A204.1 (cell line): ENCODE measurements around the gene TXNDC17.
"Not testable (repeated sequence)": the region's sequence is repeated elsewhere in the genome, so short reads cannot be mapped to it uniquely, and the experiment has no call there.

ENCODE experiments used
- FAIRE-seq: peaks from 2 replicates; lab custom pipeline; 2012; peaks lifted over from hg19 to GRCh38; lab: Jason Lieb, UNC

The TXNDC17 gene

GRCh38 chr17:6661464-6661848 is 20.6 kb downstream of the TXNDC17 start:
- FAIRE-seq: no peak

GRCh38 chr17:6663200-6663599 is 22.3 kb downstream of the TXNDC17 start:
- FAIRE-seq: not testable (repeated sequence)

GRCh38 chr17:6666077-6666521 is 25.2 kb downstream of the TXNDC17 start:
- FAIRE-seq: no peak

DNA sequence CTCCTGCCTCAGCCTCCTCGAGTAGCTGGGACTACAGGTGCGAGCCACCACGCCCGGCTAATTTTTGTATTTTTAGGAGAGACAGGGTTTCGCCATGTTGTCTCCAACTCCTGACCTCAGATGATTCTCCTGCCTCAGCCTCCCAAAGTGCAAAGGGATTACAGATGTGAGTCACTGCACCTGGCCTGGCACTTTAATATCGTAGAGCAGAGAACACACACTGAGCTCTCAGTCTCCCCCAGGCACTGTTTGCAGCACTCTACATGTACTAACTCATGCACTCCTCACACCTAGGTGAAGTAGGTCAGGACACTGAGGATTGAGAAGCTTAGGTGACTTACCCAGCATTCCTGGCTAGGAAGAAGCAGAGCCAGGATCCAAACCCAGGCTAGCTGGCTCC is 25.7 kb downstream of the TXNDC17 start:
- no peak for FAIRE-seq

DNA sequence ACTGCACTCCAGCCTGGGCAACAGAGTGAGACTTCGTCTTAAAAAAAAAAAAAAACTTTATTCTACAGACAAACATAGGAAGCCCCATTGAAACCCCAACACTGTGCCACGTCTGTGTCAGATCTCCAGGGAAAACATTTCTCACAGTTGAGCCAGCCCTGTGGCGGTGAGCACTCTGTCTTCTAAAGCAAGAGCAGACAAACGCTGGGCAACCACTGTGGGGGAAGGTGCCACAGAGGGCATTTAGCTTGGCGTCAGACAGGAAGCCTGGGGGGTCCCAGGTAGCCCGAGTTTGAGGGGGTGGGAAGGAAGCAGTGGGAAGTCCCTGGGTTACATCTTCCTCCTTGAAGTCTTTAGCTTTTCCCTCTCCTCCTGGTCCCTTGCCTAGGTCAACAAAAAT is 26.7 kb downstream of the TXNDC17 start:
- no peak for FAIRE-seq

DNA sequence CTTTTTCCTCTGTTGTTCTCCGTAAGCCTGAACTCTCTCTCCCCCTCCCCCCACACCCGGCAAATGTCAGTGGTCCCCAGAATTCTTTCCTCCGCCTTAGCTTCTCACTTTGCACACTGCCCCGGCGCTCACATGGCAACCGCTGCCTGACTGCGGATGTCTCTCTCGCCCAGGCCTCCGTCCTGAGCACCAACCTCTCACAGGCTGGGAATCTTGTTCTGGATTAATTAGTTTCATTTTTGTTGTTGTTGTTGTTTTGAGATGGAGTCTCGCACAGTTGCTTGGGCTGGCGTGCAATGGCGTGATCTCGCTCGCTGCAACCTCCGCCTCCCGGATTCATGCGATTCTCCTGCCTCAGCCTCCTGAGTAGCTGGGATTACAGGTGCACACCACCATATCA is 27.4 kb downstream of the TXNDC17 start:
- FAIRE-seq: no peak

DNA sequence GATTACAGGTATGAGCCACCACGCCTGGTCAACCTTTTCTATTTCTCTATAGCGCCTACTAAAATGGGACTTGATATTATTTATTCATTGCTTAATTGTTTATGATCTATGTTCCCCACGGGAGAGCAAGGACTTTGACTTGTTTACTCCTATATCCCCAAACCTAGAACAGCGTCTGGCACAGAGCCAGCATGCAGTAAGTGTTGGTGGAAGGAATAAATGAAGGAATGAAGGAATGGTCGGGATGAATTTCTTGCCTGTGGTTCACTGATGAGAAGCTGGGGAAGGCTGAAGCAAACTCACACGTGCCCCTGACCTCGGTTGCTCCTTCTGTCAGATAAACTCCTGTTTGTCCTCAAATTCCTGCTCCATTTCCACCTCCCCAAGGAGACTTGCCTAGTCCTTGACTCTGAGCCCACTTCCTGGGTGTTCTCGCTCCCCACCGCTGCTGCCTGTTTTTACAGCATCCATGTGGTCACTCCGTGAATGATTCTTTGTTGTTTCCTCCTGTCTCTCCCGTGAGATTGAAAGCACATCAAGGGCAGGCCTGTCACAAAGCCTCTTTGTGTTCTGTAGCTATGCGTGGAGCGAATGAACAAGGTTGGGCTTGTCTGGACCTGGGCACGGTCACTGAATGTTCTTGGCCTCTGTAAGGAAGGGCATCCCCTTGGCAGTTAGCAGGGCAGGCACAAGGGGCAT is 28.0 kb downstream of the TXNDC17 start:
- FAIRE-seq: no peak

DNA sequence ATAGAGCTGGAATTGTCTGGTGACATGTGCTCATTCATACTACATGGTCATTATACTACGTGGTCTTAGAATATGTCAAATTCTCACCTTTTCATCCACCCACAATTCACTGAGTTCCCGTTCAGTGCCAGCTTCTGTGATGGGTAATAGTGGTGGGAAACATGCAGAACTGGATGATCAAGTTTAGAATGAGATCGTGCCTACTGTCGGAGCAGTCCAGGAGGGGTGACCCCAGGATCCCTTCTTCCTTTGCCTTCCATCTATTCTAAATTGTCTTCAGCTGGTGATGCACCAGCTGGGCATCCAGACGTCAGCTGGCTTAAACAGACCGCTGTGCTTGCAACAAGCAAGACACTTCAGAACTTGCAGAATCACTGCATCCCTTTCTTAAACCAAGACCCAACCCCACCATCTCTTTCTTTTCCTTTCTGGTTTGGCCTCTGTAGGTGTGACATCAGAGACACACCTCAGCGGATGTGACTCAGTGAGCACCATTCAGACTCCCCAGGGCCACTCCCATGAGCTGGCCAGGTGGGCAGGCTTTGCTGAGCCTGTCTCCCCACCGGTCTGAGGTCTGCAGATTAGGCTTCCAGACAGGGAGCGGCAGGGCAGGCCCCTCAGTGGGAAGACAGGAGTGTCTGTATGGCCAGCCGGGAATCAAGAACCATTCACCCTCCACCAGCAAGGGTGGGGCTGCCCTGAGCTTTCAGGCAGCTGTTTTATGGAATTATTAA is 28.8 kb downstream of the TXNDC17 start:
- no peak for FAIRE-seq

GRCh38 chr17:6670571-6670970 is 29.7 kb downstream of the TXNDC17 start:
- FAIRE-seq: no peak

- FAIRE-seq: no peak
These were observed 30.1 kb downstream of the TXNDC17 start for GRCh38 chr17:6670999-6671398.

DNA sequence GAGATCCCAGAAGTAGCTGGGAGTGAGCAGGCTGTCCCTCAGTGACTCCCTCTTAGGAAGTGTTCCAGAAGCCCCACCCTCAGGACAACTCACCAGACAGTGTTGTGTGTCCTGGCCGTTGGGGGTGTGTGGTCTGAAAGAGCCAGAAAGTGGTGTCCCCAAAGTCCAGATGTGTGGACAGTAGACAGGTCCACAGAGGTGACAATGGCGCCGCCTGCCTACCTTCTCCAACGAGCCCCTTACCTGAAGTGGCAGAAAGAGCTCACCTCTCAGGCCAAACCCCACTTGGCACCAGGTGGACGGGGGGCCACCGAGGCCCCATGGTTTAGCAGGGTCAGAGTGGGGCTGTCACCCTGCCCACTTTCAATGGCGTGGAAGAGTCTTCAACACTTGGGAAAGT is 30.6 kb downstream of the TXNDC17 start:
- FAIRE-seq: no peak

GRCh38 chr17:6674586-6674985 is 33.7 kb downstream of the TXNDC17 start:
- FAIRE-seq: no peak

- FAIRE-seq: no peak
These were observed 34.5 kb downstream of the TXNDC17 start for GRCh38 chr17:6675201-6675825.

GRCh38 chr17:6676802-6677157 is 35.9 kb downstream of the TXNDC17 start:
- no peak for FAIRE-seq

GRCh38 chr17:6677158-6677831 is 36.4 kb downstream of the TXNDC17 start:
- no peak for FAIRE-seq

DNA sequence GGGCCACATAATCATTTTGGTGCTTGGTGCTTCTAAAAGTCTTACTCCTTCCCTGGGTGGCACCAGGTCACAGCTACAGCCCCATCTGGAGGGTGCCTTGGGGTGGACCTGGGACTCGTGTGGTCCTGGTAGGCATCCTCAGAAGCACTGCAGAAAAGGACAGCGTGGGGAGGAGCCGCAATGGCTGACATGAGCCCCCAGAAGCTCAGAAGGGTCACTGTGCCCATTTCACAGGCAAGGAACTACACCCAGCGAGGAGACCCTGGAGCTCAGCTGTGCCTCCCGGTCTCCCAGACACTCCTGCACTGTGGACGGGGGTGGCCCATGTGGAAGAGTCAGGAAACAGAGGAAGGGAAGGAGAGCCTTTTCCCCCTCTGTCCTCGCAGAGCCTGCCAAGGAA is 37.1 kb downstream of the TXNDC17 start:
- no peak for FAIRE-seq

- FAIRE-seq: no peak
These were observed 38.4 kb downstream of the TXNDC17 start for GRCh38 chr17:6679241-6679640.

- FAIRE-seq: no peak
These were observed 40.3 kb downstream of the TXNDC17 start for GRCh38 chr17:6681176-6681575.

DNA sequence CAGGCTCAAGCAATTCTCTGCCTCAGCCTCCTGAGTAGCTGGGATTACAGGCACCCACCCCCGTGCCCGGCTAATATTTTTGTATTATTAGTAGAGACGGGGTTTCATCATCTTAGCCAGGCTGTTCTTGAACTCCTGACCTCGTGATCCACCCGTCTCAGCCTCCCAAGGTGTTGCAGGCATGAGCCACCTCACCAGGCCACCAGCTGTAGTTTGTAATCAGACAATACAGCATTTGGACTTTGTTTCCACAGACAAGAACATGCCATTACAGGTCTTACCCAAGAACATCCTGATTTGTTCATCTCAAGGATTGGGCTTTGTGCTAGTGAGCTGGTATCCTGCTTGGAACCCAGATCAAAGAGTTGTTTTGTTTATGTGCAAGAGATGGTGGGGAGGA is 40.8 kb downstream of the TXNDC17 start:
- no peak for FAIRE-seq

DNA sequence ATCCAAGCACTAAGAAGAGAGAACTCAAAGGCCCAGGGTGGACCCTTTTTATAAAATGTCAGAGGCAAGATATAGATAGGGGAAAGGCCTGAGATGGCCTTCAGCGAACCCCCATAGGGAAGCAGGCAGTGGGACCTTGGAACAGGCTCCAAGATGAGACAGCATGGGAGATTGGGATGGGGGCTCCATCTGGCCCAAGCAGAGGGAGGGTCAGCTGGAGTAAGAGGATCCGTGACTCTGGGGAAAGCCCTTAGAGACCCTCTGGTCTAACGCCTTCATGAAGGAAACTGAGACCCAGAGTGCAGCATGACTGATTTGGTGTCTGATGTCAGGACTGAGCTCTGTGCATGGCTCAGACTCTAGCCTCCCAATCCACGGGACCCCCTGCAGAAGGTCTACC is 41.5 kb downstream of the TXNDC17 start:
- FAIRE-seq: no peak

DNA sequence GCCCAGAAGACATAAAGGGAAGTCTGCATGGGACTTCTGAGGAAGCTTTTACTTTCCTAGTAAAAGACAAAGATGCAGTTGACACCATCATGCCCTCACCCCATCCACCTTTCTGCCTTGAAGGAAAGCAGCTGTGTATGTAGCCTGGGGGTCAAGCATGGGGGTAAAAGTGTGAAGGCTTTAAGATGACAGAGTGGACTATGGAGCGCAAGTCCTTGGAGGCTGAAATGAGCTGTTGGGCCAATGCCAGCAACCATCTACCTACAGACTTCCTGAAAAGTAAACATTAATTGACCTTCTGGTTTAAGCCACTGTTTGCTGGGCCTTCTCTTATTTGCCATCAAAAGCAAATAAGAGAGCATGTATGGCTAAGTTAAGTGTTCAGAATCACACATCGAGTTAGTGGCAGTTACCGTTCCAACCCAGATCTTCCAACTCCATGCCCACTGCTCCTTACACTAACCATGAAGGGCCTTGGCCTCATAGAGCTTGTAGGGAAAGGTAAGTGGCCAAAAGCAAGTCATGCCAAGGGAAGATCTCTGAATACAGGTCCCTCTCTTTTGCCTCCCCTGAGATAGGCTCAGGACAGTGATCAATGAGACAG is 42.3 kb downstream of the TXNDC17 start:
- no peak for FAIRE-seq

DNA sequence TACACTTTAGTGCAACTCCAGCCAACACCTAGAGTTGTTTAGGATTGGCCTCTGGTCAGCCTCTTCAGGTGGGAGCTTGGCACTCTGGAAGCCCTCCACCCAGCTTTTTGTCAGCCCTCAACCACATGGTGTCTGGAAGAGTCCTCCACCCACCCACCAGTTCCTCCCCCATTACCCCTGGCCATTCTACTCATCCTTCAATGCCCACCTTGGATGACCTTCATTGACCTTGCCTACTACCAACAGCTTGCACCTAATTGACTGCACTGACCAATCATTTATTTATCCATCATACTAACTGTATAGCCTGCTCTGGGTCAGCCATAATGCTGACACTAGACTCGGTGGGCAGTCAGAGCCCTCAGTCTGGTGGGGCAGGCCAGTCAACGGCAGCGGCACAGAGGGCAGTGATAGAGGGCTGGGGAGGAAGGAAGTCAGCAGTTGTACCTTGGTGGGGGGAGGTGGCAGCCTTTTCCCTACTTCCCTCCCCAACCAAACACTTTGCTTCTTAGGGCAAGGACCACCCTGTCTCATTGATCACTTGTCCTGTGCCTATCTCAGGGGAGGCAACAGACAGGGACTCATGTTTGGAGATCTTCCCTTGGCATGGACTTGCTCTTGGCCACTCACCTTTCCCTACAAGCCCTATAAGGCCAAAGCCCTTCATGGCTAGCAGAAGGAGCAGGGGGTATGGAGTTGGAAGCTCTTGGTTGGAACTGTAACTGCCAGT is 43.0 kb downstream of the TXNDC17 start:
- no peak for FAIRE-seq
